Measurements from ENCODE around the gene MBP. TPM values are rescaled to one million over a fixed set of nuclear protein-coding genes. Genes with fewer than 3 reads are reported as not detected.

Gene MBP
- total RNA-seq, 1 donor from 2014 or later = 35.0 TPM

DNA sequence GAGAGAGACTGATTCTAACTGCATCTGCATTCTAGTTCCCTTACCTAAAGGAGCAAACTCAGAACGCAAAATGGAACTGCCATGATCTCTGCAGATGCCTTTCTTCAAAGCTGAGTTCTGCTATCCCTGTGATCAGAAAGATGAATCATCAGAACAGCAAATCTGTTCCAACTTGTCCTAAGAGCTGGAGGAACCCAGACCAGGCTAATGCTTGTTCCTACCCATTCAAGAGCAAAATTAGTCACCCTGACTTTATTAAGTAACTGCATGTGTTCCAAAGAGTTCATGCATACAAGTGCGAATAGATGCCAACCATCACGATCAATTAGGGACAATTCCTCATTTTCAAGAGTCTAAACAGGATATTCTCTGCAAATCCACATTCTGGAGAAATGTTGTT, 46.5 kb downstream of the MBP start:
- Histone ChIP-seq H3K4me1 (peaks cover 83% of the 10 kb centered on the region), H3K36me3 (no peaks in the 10 kb centered on the region), H3K4me3 (peak overlapping the region; percentile 67), H3K9me3 (replicated peaks) (no peaks in the 10 kb centered on the region), H3K27me3 (ENCODE audit: low read depth) (peaks cover 4% of the 10 kb centered on the region), H3K27ac (replicated peaks) (peak overlapping the region; percentile 90)
- DNase-seq = no peak
- TF ChIP-seq, protein P1, sequence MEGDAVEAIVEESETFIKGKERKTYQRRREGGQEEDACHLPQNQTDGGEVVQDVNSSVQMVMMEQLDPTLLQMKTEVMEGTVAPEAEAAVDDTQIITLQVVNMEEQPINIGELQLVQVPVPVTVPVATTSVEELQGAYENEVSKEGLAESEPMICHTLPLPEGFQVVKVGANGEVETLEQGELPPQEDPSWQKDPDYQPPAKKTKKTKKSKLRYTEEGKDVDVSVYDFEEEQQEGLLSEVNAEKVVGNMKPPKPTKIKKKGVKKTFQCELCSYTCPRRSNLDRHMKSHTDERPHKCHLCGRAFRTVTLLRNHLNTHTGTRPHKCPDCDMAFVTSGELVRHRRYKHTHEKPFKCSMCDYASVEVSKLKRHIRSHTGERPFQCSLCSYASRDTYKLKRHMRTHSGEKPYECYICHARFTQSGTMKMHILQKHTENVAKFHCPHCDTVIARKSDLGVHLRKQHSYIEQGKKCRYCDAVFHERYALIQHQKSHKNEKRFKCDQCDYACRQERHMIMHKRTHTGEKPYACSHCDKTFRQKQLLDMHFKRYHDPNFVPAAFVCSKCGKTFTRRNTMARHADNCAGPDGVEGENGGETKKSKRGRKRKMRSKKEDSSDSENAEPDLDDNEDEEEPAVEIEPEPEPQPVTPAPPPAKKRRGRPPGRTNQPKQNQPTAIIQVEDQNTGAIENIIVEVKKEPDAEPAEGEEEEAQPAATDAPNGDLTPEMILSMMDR (IDR thresholded peaks at IDR 0.05; ENCODE audit: borderline replicate concordance) = no peak
- intact Hi-C loops (cut with micrococcal nuclease) = no loop called here

DNA sequence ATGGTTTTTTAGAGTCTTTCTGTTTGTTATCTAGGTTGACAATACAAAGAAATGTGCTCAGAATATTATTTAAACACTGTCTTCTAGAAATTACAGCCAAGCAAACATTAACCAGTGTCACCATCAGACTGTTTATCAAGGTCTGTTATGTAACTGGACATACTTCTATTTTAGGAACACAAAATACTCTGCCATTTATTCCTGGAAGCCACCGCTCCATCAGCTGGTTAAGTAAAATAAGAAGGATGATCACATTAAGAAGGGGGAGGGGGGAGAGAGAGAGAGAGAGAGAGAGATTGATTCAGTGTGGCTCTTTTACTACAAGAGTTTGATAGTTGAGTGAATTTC, 47.9 kb downstream of the MBP start:
- no peak for DNase-seq
- Histone ChIP-seq H3K4me1 (peaks cover 83% of the 10 kb centered on the region), H3K27ac (replicated peaks) (peak overlapping the region; percentile 90), H3K27me3 (ENCODE audit: low read depth) (peaks cover 4% of the 10 kb centered on the region), H3K9me3 (replicated peaks) (no peaks in the 10 kb centered on the region), H3K36me3 (no peaks in the 10 kb centered on the region), H3K4me3 (peak overlapping the region; percentile 3)
- TF ChIP-seq, protein P1 (IDR thresholded peaks at IDR 0.05; ENCODE audit: borderline replicate concordance) = no peak
- intact Hi-C loops (cut with micrococcal nuclease) = no loop called here

DNA sequence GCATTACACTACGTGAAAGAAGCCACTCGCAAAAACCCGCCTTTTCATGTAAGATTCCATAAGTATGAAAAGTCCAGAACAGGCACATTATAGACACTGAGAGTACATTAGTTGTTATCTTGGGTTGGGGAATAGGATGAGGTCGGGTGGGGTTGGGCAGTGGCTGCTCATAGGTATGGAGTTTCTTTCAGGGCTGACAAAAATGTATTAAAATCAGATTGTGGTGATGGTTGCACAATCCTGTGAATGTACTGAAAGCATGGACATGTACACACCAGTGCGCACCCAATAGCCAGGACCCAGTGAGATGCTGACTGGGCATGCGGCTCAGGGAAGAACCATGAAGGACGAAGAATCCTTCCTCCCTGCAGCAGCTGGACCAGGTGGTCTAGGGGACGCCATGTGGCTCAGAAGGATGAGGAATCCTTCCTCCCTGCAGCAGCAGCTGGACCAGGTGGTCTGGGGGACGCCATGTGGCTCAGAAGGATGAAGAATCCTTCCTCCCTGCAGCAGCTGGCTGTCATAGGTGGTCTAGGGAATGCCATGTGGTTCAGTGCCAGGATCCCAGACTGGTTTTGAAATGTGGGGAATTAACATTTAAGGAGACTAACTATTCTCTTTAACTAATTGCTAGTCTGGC, 50.1 kb downstream of the MBP start:
- intact Hi-C loops (cut with micrococcal nuclease) = no loop called here
- DNase-seq = no peak
- Histone ChIP-seq H3K27ac (replicated peaks) (no peak overlapping the region), H3K9me3 (replicated peaks) (no peaks in the 10 kb centered on the region), H3K36me3 (no peaks in the 10 kb centered on the region), H3K4me1 (peaks cover 87% of the 10 kb centered on the region), H3K27me3 (ENCODE audit: low read depth) (peaks cover 4% of the 10 kb centered on the region), H3K4me3 (no peak overlapping the region)
- TF ChIP-seq, protein P1 (IDR thresholded peaks at IDR 0.05; ENCODE audit: borderline replicate concordance) = no peak

DNA sequence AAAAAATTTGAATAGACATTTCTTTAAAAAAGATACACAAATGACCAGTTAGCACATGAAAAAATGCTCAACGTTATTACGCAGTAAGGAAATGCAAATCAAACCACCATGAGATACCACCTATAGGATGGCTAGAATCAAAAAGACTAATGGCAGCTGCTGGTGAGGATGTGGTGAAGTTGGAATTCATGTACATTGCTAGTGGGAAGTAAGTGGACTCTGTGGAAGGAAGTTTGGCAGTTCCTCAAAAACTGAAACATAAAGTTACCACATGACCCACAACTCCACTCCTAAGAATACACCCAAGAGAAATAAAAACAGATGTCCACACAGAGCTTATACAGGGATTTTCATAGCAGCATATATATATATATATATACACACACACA, 51.2 kb downstream of the MBP start:
- no peak for DNase-seq
- H3K27ac ChIP-seq (replicated peaks) = no peak overlapping the region
- no peaks in the 10 kb centered on the region for H3K36me3 ChIP-seq
- H3K9me3 ChIP-seq (replicated peaks) = no peaks in the 10 kb centered on the region
- intact Hi-C loops (cut with micrococcal nuclease) = no loop called here
- H3K4me1 ChIP-seq = peaks cover 80% of the 10 kb centered on the region
- no peak overlapping the region for H3K4me3 ChIP-seq
- TF ChIP-seq, protein P1 (IDR thresholded peaks at IDR 0.05; ENCODE audit: borderline replicate concordance) = no peak
- no peaks in the 10 kb centered on the region for H3K27me3 ChIP-seq (ENCODE audit: low read depth)

DNA sequence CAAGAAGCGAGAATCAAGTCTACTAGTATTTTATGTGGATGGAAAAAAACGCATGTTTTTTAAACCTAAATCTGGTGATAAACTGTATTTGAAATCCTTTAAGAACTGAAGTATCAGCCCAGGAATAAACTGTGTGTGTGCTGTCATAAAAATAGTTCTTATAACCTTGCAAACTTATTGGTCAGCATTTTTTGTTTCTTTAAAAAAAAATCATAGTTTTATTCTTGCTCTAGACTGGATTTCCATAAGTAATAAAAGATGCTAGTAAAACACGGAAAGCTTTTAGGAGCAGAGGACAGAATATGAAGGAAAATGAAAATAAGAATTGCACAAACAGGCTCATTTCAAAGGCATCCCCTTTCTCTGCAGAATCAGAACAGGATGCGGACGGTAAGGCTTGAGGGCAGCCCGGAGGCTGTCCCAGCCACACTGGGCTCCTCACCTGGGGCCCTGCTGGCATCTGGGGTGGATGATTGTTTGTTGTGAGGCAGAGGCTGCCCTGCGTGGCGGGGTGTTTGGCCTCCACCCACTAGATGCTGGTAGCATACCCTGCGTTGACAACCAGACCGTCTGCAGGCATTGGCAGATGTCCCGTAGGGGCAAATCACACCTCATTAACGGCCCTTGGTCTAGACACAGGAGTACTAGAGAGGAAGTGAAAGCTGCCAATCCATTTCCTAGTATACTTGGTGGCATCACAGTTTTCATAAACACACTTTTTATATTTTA, 52.5 kb downstream of the MBP start:
- no peak for DNase-seq
- H3K27ac ChIP-seq (replicated peaks) = no peak overlapping the region
- H3K27me3 ChIP-seq (ENCODE audit: low read depth) = no peaks in the 10 kb centered on the region

More for the DNA sequence above, 52.5 kb downstream of the MBP start:
- Histone ChIP-seq H3K9me3 (replicated peaks) (no peaks in the 10 kb centered on the region), H3K4me3 (no peak overlapping the region), H3K36me3 (no peaks in the 10 kb centered on the region), H3K4me1 (peaks cover 68% of the 10 kb centered on the region)
- intact Hi-C loops (cut with micrococcal nuclease) = no loop called here
- TF ChIP-seq, protein P1 (IDR thresholded peaks at IDR 0.05; ENCODE audit: borderline replicate concordance) = no peak
